HepG2 (cell line): ENCODE measurements around the gene NCKIPSD. TPM values are rescaled to one million over a fixed set of nuclear protein-coding genes. Genes with fewer than 3 reads are reported as not detected.
A peak's percentile ranks its signal among the peaks of the same experiment; 100 is the strongest.

Source experiments
- ATF7-NPFF ChIP-seq: sonication (generic); formaldehyde crosslinking; IDR thresholded peaks from 2 replicates; pipeline ENCODE4 v1.8.1; 2023; ENCODE audit warnings: mild to moderate bottlenecking, low read depth, missing genetic modification reagents, moderate library complexity
- CENPT ChIP-seq: sonication (generic); formaldehyde crosslinking; IDR thresholded peaks from 2 replicates; pipeline ENCODE4 v1.8.0; 2022; ENCODE audit warnings: low read depth, mild to moderate bottlenecking, moderate library complexity, missing genetic modification reagents
- CHD4 ChIP-seq: fragments of 200-600 bp; sonication (generic); IDR thresholded peaks from 2 replicates; pipeline ENCODE4 v1.7.0; 2017; ENCODE audit warnings: mild to moderate bottlenecking, low read length, borderline replicate concordance
- DBP ChIP-seq: sonication (generic); formaldehyde crosslinking; IDR thresholded peaks from 2 replicates; pipeline ENCODE4 v1.4.0; 2020; ENCODE audit warnings: missing genetic modification reagents; ENCODE audit errors: not compliant biosample characterization
- E2F2 ChIP-seq: sonication (generic); formaldehyde crosslinking; IDR thresholded peaks from 2 replicates; pipeline ENCODE4 v1.4.0; 2020; ENCODE audit warnings: missing genetic modification reagents, borderline replicate concordance
- EEA1 ChIP-seq: sonication (generic); formaldehyde crosslinking; IDR thresholded peaks from 2 replicates; pipeline ENCODE4 v1.5.1; 2020; ENCODE audit warnings: mild to moderate bottlenecking, missing genetic modification reagents, borderline replicate concordance
- ELF4 ChIP-seq: sonication (generic); formaldehyde crosslinking; IDR thresholded peaks from 2 replicates; pipeline ENCODE4 v1.5.0; 2020; ENCODE audit warnings: missing genetic modification reagents, mild to moderate bottlenecking, moderate library complexity, borderline replicate concordance
- GABPA ChIP-seq, 2 experiments: IDR thresholded peaks; 2 replicates each; pipeline ENCODE4 v1.6.1; 2011 to 2016; ENCODE audit warnings: low read depth in 2 of 2, low read length in 1 of 2, missing biosample characterization in 1 of 2, missing genetic modification characterization in 1 of 2
- GZF1 ChIP-seq: sonication (generic); formaldehyde crosslinking; IDR thresholded peaks from 2 replicates; pipeline ENCODE4 v1.5.1; 2020; ENCODE audit warnings: mild to moderate bottlenecking, missing genetic modification reagents
- HIC2 ChIP-seq: sonication (generic); formaldehyde crosslinking; IDR thresholded peaks from 2 replicates; pipeline ENCODE4 v1.9.0; 2022; ENCODE audit warnings: low read depth, missing genetic modification reagents
- KLF15 ChIP-seq: sonication (generic); formaldehyde crosslinking; IDR thresholded peaks from 2 replicates; pipeline ENCODE4 v1.8.1; 2023; ENCODE audit warnings: borderline replicate concordance, mild to moderate bottlenecking, inconsistent platforms, missing genetic modification reagents, mixed read lengths
- MAF1 ChIP-seq: sonication (generic); formaldehyde crosslinking; IDR thresholded peaks from 2 replicates; pipeline ENCODE4 v1.5.0; 2020; ENCODE audit warnings: missing genetic modification reagents, borderline replicate concordance
- NFYB ChIP-seq: sonication (generic); formaldehyde crosslinking; IDR thresholded peaks from 2 replicates; pipeline ENCODE4 v1.4.0; 2020; ENCODE audit warnings: missing genetic modification reagents
- PHB2 ChIP-seq: fragments of 450-650 bp; IDR thresholded peaks from 2 replicates; pipeline ENCODE4 v1.6.1; 2018; ENCODE audit not compliant: partially characterized antibody
- REPIN1 ChIP-seq: sonication (generic); formaldehyde crosslinking; IDR thresholded peaks from 2 replicates; pipeline ENCODE4 v1.8.0; 2022; ENCODE audit warnings: missing genetic modification reagents, low read depth, mild to moderate bottlenecking, borderline replicate concordance
- RNF2 ChIP-seq: fragments of 450-650 bp; conservative IDR thresholded peaks from 2 replicates; pipeline ENCODE4 v1.6.1; 2016; ENCODE audit warnings: low read depth
- ZBTB20 ChIP-seq: sonication (generic); formaldehyde crosslinking; IDR thresholded peaks from 2 replicates; pipeline ENCODE4 v1.8.1; 2023; ENCODE audit warnings: missing genetic modification reagents, low read depth, mild to moderate bottlenecking, borderline replicate concordance
- ZBTB38 ChIP-seq: sonication (generic); formaldehyde crosslinking; IDR thresholded peaks from 2 replicates; pipeline ENCODE4 v1.5.1; 2020; ENCODE audit warnings: mild to moderate bottlenecking, missing genetic modification reagents
- ZNF160 ChIP-seq: sonication (generic); formaldehyde crosslinking; IDR thresholded peaks from 2 replicates; pipeline ENCODE4 v1.8.0; 2022; ENCODE audit warnings: mild to moderate bottlenecking, inconsistent platforms, missing genetic modification reagents
- ZNF333 ChIP-seq: sonication (generic); formaldehyde crosslinking; IDR thresholded peaks from 2 replicates; pipeline ENCODE4 v1.4.0; 2020; ENCODE audit warnings: mild to moderate bottlenecking, missing genetic modification reagents, borderline replicate concordance
- ZNF335 ChIP-seq: sonication (generic); formaldehyde crosslinking; IDR thresholded peaks from 2 replicates; pipeline ENCODE4 v1.4.0; 2020; ENCODE audit warnings: missing genetic modification reagents
- ZNF34 ChIP-seq: sonication (generic); formaldehyde crosslinking; IDR thresholded peaks from 2 replicates; pipeline ENCODE4 v1.4.0; 2020; ENCODE audit warnings: mild to moderate bottlenecking, missing genetic modification reagents, borderline replicate concordance
- ZNF572 ChIP-seq: sonication (generic); formaldehyde crosslinking; IDR thresholded peaks from 2 replicates; pipeline ENCODE4 v1.5.1; 2020; ENCODE audit warnings: mild to moderate bottlenecking, missing genetic modification reagents
- ZNF660 ChIP-seq: sonication (generic); formaldehyde crosslinking; IDR thresholded peaks from 2 replicates; pipeline ENCODE4 v1.5.1; 2020; ENCODE audit warnings: mild to moderate bottlenecking, low read depth, missing genetic modification reagents, borderline replicate concordance
- ZNF816 ChIP-seq: sonication (generic); formaldehyde crosslinking; IDR thresholded peaks from 2 replicates; pipeline ENCODE4 v1.8.0; 2022; ENCODE audit warnings: missing genetic modification reagents, mild to moderate bottlenecking, borderline replicate concordance
- ZSCAN30 ChIP-seq: sonication (generic); formaldehyde crosslinking; IDR thresholded peaks from 2 replicates; pipeline ENCODE4 v1.5.0; 2020; ENCODE audit warnings: mild to moderate bottlenecking, missing genetic modification reagents
- polyA plus RNA-seq, 8 experiments: library from polyadenylated mRNA; depleted of rRNA in 3 of 8; stranded (reverse) in 7 of 8; unstranded in 1 of 8; fragments of >200 nt; fragmentation: Illumina TruSeq in 4 of 8; extraction: Trizol in 4 of 8; gene quantifications; 2 replicates each; pipeline versions ENCODE4 v1.2.1 to v1.2.3, GENCODE V29; 2011 to 2016; ENCODE audit warnings: low read depth in 4 of 8, missing spikeins in 1 of 8, mixed read lengths in 1 of 8; ENCODE audit not compliant: insufficient read depth in 1 of 8
- total RNA-seq, 5 experiments: library from RNA; depleted of rRNA; stranded (reverse); fragments of >200 nt; fragmentation: Illumina TruSeq; extraction: Trizol; gene quantifications; 2 replicates each; pipeline ENCODE4 v1.2.3, GENCODE V29; 2016; ENCODE audit warnings: low read depth in 1 of 5

NCKIPSD gene
- total and polyA plus RNA-seq, 2 of the 13 experiments (the other 11 are each of a cell fraction or from before 2014, with no cell fraction given) = 13.5 to 35.2 TPM

GRCh38 chr3:48685603-48686511 is at the start of gene NCKIPSD (continued):
- TF ChIP-seq ZNF333 (peak; percentile 75; the same call in 1 of the 2 replicates), ZNF572 (CRISPR knock-in tag) (no peak), GABPA (IDR thresholded peaks at IDR 0.05; ENCODE audit: low read depth, low read length) (no peak), GABPA (CRISPR knock-in tag; IDR thresholded peaks at IDR 0.05; ENCODE audit: low read depth) (no peak), RNF2 (no peak), EEA1 (peak; percentile 96; the same call in 1 of the 2 replicates), ATF7-NPFF (CRISPR knock-in tag) (peak; percentile 91), CENPT (CRISPR knock-in tag) (no peak), ZNF816 (CRISPR knock-in tag) (no peak), HIC2 (CRISPR knock-in tag) (no peak; the same call in 1 of the 2 replicates), ZNF160 (peak; percentile 75; the same call in 1 of the 2 replicates), ZNF660 (no peak), ELF4 (no peak), MAF1 (CRISPR knock-in tag) (no peak), ZSCAN30 (CRISPR knock-in tag) (no peak), KLF15 (CRISPR knock-in tag) (no peak), ZBTB38 (CRISPR knock-in tag) (peak; percentile 95), PHB2 (no peak), CHD4 (no peak), REPIN1 (CRISPR knock-in tag) (no peak; the same call in none of the 2 replicates), GZF1 (CRISPR knock-in tag) (0 out of 2 replicates have a peak, but pooled peaks have one; percentile 36), NFYB (no peak), ZNF335 (CRISPR knock-in tag) (no peak), ZNF34 (CRISPR knock-in tag) (no peak; the same call in 1 of the 2 replicates), DBP (CRISPR knock-in tag) (peak; percentile 75), ZBTB20 (no peak), E2F2 (no peak; the same call in 1 of the 2 replicates)
